NCI-H748 (cell line): Measurements from ENCODE around the gene SPSB1.

Experiments used
- DNase-seq: peaks from one replicate; lab custom pipeline; 2025; ENCODE audit not compliant: unreplicated experiment; lab: John Stamatoyannopoulos, UW

The SPSB1 gene

GRCh38 chr1:9278585-9279153 lies 14.0 kb upstream of the SPSB1 start:
- DNase-seq = no peak

- no peak for DNase-seq
Observed at GRCh38 chr1:9279172-9279840, 13.4 kb upstream of the SPSB1 start.

GRCh38 chr1:9280015-9280860 lies 12.5 kb upstream of the SPSB1 start:
- peak; percentile 55 for DNase-seq

GRCh38 chr1:9281071-9281827 lies 11.4 kb upstream of the SPSB1 start:
- DNase-seq = no peak

GRCh38 chr1:9281908-9282695 lies 10.6 kb upstream of the SPSB1 start:
- DNase-seq = no peak

GRCh38 chr1:9282696-9282955 lies 10.1 kb upstream of the SPSB1 start:
- no peak for DNase-seq

GRCh38 chr1:9284061-9284460 lies 8.6 kb upstream of the SPSB1 start:
- no peak for DNase-seq

GRCh38 chr1:9286556-9286955 lies 6.1 kb upstream of the SPSB1 start:
- DNase-seq = no peak

GRCh38 chr1:9289090-9289534 lies 3.6 kb upstream of the SPSB1 start:
- peak; percentile 55 for DNase-seq

GRCh38 chr1:9289711-9290485 lies 2.8 kb upstream of the SPSB1 start:
- DNase-seq = no peak

GRCh38 chr1:9291914-9292360 lies 757 bp upstream of the SPSB1 start:
- DNase-seq = peak; percentile 42

- DNase-seq = no peak
Observed at GRCh38 chr1:9293241-9293532, 493 bp downstream of the SPSB1 start.

GRCh38 chr1:9293533-9294404 lies 1.1 kb downstream of the SPSB1 start:
- DNase-seq = peak; percentile 8

- no peak for DNase-seq
Observed at GRCh38 chr1:9294405-9294773, 1.7 kb downstream of the SPSB1 start.

- no peak for DNase-seq
Observed at GRCh38 chr1:9294910-9295636, 2.4 kb downstream of the SPSB1 start.

- DNase-seq = no peak
Observed at GRCh38 chr1:9295884-9296283, 3.2 kb downstream of the SPSB1 start.

- DNase-seq = no peak
Observed at GRCh38 chr1:9296850-9297249, 4.2 kb downstream of the SPSB1 start.

GRCh38 chr1:9297831-9298230 lies 5.1 kb downstream of the SPSB1 start:
- no peak for DNase-seq

- DNase-seq = no peak
Observed at GRCh38 chr1:9298282-9298681, 5.6 kb downstream of the SPSB1 start.
